Loucy (cell line): ENCODE data around the gene PLEKHA5.
A peak's percentile ranks its signal among the peaks of the same experiment; 100 is the strongest.

Experiments used
- H2AFZ ChIP-seq: fragments of 200-600 bp; sonication (generic); 2 replicates; pipeline ENCODE4 v1.6.0; 2016; ENCODE audit warnings: antibody characterized with exemption, mild to moderate bottlenecking, low read length, moderate library complexity
- H3F3A ChIP-seq: fragments of 200-600 bp; 2 replicates; pipeline ENCODE4 v1.6.0; 2016; ENCODE audit warnings: antibody characterized with exemption, low read depth, mild to moderate bottlenecking
- H3K27me3 ChIP-seq: fragments of 200-600 bp; sonication (generic); 2 replicates; pipeline ENCODE4 v1.6.1; 2014; ENCODE audit warnings: low read length, mild to moderate bottlenecking; ENCODE audit not compliant: insufficient read depth, poor library complexity, severe bottlenecking
- H3K36me3 ChIP-seq: fragments of 200-600 bp; sonication (generic); 2 replicates; pipeline ENCODE4 v1.6.1; 2016; ENCODE audit warnings: low read length; ENCODE audit not compliant: insufficient read depth
- H3K4me1 ChIP-seq: fragments of 200-600 bp; sonication (generic); 2 replicates; pipeline ENCODE4 v1.5.1; 2014; ENCODE audit warnings: low read length, mild to moderate bottlenecking; ENCODE audit not compliant: insufficient read depth, poor library complexity, severe bottlenecking
- H3K4me2 ChIP-seq: fragments of 200-600 bp; sonication (generic); 2 replicates; pipeline ENCODE4 v1.6.0; 2014; ENCODE audit warnings: antibody characterized with exemption, low read length, low read depth, mild to moderate bottlenecking; ENCODE audit not compliant: poor library complexity, severe bottlenecking
- H3K4me3 ChIP-seq: fragments of 200-600 bp; sonication (generic); 2 replicates; pipeline ENCODE4 v1.5.1; 2014; ENCODE audit warnings: low read length, mild to moderate bottlenecking, mixed read lengths; ENCODE audit not compliant: poor library complexity, severe bottlenecking
- H3K79me2 ChIP-seq: fragments of 200-600 bp; sonication (generic); 2 replicates; pipeline ENCODE4 v1.6.1; 2014; ENCODE audit warnings: low read length; ENCODE audit not compliant: insufficient read depth
- H3K9ac ChIP-seq: fragments of 200-600 bp; sonication (generic); 2 replicates; pipeline ENCODE4 v1.6.0; 2014; ENCODE audit warnings: mild to moderate bottlenecking, low read depth, low read length, moderate library complexity; ENCODE audit not compliant: poor library complexity, severe bottlenecking
- H3K9me2 ChIP-seq: fragments of 200-600 bp; sonication (generic); replicated peaks from 2 replicates; pipeline ENCODE4 v1.6.1; 2016; ENCODE audit warnings: low read depth, low read length, mixed read lengths
- H3K9me3 ChIP-seq: fragments of 200-600 bp; sonication (generic); 2 replicates; pipeline ENCODE4 v1.6.1; 2014; ENCODE audit warnings: mild to moderate bottlenecking, antibody characterized with exemption, low read length, low read depth; ENCODE audit not compliant: insufficient read depth
- H4K20me1 ChIP-seq: fragments of 200-600 bp; sonication (generic); 2 replicates; pipeline ENCODE4 v1.6.0; 2014; ENCODE audit warnings: antibody characterized with exemption, low read length, mild to moderate bottlenecking; ENCODE audit not compliant: insufficient read depth, poor library complexity, severe bottlenecking
- EZH2phosphoT487 ChIP-seq: fragments of 200-600 bp; IDR thresholded peaks from 2 replicates; pipeline ENCODE4 v1.6.1; 2018; ENCODE audit warnings: antibody characterized with exemption, mild to moderate bottlenecking, moderate library complexity, borderline replicate concordance
- TF ChIP-seq, protein P1 (sequence below): fragments of 200-600 bp; sonication (generic); conservative IDR thresholded peaks from 2 replicates; pipeline ENCODE4 v1.5.1; 2014; ENCODE audit warnings: mild to moderate bottlenecking, antibody characterized with exemption, low read length

Gene PLEKHA5

DNA sequence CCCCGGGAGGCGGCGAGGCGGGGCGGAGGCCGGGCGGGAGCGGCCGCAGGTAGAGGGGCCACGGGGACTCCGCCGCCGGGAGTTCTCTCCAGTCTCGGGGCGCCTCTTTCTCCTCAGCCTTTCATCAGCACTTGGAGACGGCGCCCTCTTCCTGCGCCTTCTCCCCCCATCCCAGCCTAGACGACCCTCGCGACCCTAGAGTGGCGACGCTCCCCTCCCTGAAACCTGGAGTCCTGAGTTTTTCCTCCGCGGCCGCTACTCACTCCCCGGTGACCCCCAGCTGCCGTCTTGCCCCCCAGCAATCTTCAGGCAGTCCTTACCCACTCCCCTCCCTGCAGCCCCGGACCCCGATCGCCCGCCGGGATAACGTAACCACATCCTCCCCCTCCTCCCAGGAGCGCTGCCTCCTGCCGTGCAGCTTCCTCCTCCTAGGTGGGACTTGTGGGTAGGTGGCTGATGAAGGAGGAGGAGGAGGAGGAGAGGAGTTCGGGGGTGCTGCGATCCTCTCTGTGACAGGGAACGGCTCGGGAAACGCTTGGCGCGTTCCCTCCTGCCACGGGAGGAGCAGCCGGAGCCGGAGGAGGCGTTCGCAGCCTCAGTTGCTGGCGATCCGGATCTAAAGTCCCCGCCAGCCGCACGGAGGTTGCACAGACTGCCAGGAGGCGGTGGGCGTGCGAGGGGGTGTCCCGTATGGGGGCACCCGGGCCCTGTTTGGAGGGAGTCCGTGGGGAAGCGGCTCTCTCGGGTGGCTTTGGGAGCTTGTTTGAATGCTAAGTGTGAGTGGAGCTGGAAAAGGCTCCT, 891 bp downstream of the PLEKHA5 start:
- Histone ChIP-seq H3K79me2 (peaks cover 12% of the 10 kb centered on the region; the same call in 1 of the 2 replicates), H3K4me3 (peak overlapping the region; percentile 86), H4K20me1 (no peaks in the 10 kb centered on the region), H3K27me3 (no peaks in the 10 kb centered on the region), H3K4me2 (peak overlapping the region; percentile 95), H3F3A (no peaks in the 10 kb centered on the region), H3K9me3 (no peaks in the 10 kb centered on the region; the same call in 1 of the 2 replicates), H3K36me3 (no peaks in the 10 kb centered on the region), H3K9ac (peak overlapping the region; percentile 75), H3K9me2 (no peaks in the 10 kb centered on the region), H3K4me1 (peaks cover 14% of the 10 kb centered on the region), H2AFZ (peak overlapping the region; percentile 73)
- TF ChIP-seq, protein P1, sequence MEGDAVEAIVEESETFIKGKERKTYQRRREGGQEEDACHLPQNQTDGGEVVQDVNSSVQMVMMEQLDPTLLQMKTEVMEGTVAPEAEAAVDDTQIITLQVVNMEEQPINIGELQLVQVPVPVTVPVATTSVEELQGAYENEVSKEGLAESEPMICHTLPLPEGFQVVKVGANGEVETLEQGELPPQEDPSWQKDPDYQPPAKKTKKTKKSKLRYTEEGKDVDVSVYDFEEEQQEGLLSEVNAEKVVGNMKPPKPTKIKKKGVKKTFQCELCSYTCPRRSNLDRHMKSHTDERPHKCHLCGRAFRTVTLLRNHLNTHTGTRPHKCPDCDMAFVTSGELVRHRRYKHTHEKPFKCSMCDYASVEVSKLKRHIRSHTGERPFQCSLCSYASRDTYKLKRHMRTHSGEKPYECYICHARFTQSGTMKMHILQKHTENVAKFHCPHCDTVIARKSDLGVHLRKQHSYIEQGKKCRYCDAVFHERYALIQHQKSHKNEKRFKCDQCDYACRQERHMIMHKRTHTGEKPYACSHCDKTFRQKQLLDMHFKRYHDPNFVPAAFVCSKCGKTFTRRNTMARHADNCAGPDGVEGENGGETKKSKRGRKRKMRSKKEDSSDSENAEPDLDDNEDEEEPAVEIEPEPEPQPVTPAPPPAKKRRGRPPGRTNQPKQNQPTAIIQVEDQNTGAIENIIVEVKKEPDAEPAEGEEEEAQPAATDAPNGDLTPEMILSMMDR = no peak
- TF ChIP-seq EZH2phosphoT487 = no peak

DNA sequence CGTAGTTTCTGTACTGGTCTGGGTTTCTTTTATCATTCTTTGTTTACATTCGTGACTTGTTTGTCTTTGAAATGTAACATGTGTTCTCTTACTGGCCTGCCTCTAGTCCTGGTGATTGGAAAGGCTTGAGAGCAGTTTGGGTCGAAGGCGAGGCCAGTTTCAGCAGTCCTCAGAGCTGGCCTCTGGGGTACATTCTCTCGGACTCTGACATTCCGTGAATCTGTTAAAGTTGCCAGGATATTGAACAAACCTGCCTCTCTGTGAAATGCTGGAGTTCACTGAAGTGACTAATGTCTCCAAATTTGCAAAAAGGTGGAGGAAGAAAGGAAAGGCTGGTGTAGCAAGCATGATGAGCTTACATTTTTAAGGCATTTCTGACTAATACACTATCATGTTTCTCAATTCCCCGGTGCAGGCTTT, 1.5 kb downstream of the PLEKHA5 start:
- no peaks in the 10 kb centered on the region for H3F3A ChIP-seq
- no peaks in the 10 kb centered on the region for H3K27me3 ChIP-seq
- peak overlapping the region; percentile 86 for H3K4me3 ChIP-seq
- peak overlapping the region; percentile 95 for H3K4me2 ChIP-seq
- no peaks in the 10 kb centered on the region for H3K36me3 ChIP-seq
- peak overlapping the region; percentile 73 for H2AFZ ChIP-seq
- H3K79me2 ChIP-seq = peaks cover 12% of the 10 kb centered on the region; the same call in 1 of the 2 replicates
- peak overlapping the region; percentile 75 for H3K9ac ChIP-seq
- peaks cover 14% of the 10 kb centered on the region for H3K4me1 ChIP-seq
- no peaks in the 10 kb centered on the region; the same call in 1 of the 2 replicates for H3K9me3 ChIP-seq
- no peaks in the 10 kb centered on the region for H4K20me1 ChIP-seq
- TF ChIP-seq, protein P1 = no peak
- TF ChIP-seq EZH2phosphoT487 = no peak
- no peaks in the 10 kb centered on the region for H3K9me2 ChIP-seq

DNA sequence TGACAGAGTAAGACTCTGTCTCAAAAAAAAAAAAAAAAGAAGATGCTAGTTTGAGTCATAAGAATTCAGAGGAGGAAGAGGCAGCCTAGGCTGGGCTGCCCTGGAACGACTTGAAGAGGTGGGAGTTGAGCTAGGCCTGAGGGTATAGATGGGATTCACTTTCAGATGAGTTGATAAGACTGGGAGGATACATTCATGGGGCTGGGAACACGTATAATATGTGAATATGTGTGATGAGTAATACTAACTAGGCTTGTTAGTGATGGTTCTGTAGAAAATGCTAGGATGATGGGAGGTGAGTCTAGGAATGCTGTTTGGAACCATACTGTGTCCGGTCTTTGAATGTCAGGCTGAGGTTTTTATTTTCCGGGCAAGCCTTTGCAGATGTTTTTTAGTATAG, 9.0 kb downstream of the PLEKHA5 start:
- Histone ChIP-seq H3K79me2 (peaks cover 9% of the 10 kb centered on the region; the same call in 1 of the 2 replicates), H2AFZ (no peak overlapping the region), H4K20me1 (no peaks in the 10 kb centered on the region), H3K9me3 (no peaks in the 10 kb centered on the region), H3K4me3 (no peak overlapping the region), H3K4me1 (peaks cover 5% of the 10 kb centered on the region), H3K36me3 (no peaks in the 10 kb centered on the region), H3K9ac (no peak overlapping the region), H3F3A (no peaks in the 10 kb centered on the region), H3K9me2 (no peaks in the 10 kb centered on the region), H3K27me3 (no peaks in the 10 kb centered on the region), H3K4me2 (no peak overlapping the region)
- TF ChIP-seq, protein P1 = no peak
- TF ChIP-seq EZH2phosphoT487 = no peak
